Occipital lobe (tissue), 2 donors: Measurements from ENCODE around the gene FADS3. TPM values are rescaled to one million over a fixed set of nuclear protein-coding genes. Genes with fewer than 3 reads are reported as not detected.

ENCODE experiments used
- DNase-seq: peaks from one replicate; lab custom pipeline; 2025; lab: John Stamatoyannopoulos, UW
- total RNA-seq: library from RNA; depleted of rRNA; stranded (reverse); fragments of >200 nt; gene quantifications from one replicate; pipeline ENCODE4 v1.2.3, GENCODE V29; 2014

The FADS3 gene
- total RNA-seq, 1 donor from 2014 or later: 34.0 TPM

DNA sequence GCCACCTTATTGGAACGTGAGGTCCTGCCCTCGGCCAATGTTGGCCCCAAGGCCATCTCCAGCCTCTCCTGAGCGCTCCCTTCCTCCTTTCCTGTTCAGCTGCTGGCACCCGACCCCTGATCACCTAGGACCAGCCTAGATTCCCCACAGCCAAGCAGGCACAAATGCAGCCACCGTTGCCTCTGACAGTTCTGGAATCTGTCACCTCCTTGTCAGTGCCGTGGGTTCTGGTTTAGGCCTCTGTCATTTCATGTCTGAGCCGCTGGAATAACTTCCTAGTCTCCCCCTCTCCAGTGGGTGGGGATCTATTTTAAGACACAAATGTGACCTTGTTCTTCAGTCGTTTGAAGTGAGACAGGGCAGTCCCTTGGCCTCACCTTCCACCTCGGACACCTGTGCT is 29.7 kb downstream of the FADS3 start:
- DNase-seq: no peak

DNA sequence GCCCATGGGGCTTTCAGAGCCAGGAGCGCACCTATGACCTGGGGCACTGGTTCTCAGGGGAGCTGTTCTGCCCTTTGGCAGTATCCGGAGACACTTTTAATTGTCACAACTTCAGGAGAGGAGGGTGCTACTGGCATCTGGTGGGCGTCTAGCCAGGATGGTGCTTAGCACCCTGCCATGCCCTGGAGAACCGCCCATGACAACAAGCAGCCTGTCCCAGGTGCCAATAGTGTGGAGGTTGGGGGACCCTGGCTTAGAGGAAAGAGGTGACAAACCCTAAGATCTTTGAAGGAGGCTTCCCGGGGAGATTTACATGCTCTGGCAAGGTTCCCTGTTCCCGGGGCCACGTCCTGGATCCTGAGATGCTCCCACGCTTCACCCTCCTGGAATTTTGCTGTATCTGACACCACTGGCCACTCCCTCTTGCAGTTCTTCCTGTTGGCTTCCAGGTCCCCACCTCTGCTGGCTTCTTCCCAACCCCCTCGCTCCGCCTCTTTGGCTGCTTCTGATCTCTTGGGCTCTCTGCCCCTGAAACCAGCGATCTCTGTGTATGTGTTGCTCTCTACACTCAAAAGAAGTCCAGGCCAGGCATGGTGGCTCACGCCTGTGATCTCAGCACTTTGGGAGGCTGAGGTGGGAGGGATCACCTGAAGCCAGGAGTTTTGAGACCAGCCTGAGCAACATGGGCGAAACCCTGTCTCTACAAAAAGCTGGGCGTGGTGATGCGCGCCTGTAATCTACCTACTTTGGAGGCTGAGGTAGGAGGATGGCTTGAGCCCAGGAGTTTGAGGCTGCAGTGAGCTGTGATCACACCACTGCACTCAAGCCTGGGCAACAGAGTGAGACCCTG is 31.1 kb downstream of the FADS3 start:
- no peak for DNase-seq

DNA sequence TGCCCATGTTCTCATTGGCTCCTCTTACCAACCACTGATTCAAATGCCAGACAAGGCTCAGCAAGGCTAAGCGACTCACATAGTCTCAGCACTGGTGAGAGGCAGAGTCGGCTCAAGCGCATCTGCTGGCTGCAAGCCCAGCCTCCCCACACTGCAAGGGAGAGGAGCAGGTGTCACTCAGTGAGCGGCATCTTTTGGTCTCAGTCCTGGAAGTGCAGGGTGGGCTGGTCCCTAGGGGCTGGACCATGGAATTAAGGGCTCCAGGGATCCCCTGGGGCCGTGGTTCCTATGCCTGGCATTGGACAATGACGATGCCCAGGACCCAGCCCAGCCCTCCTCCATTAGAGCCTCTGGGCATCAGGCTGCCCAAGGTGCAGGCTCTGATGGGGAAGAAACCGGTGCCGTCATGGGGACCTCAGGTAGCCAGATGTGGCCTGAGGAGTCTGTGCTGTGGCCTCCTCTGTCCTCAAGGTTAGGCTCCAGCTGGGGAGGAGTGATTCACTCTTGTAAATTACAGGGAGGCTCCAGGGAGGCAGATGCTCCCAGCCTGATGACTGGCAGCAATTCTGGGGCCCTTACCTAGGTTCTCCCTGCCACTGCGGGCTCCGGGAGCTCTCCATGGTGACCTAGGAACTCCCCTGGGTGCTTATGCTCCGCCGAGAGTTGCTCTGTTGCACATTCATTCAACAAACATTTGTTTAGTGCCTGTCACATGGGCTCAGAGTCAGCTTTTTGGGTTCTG is 35.2 kb downstream of the FADS3 start:
- DNase-seq: no peak

DNA sequence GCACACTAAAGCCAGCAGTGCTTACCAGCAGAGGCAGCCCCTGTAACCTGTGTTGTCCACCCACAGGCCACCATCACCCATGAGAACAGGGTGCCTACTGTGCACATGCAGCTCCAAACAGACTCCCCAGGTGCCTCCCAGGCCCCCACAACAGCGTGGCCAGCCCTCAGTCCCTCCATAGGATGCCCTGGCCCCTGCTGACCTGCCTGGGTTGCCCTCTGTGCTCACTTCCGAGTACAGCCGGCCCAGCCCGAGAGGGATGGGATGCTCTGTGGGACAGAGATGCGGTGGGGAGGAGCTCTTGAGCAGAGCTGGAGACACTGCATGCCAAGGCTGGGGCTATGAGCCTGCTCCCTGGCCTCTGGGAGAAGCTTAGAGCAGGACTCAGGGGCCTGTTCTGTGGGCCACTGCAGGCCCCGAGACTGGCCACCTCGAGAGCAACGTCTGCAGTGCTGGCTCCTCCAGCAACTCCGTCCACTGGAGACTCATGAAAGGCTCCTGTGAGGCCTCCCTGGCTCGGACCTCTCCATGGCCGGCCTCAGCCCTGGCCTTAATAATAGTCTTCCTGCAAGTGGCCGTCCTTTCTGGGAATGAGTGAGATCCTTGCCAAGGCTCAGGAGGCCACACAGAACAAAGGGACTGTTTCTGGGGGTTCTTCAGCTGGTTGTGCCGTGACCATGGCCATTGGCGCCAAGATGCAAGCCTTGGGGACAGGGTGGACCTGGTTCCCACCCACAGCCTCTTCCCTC is 36.2 kb downstream of the FADS3 start:
- DNase-seq: no peak

DNA sequence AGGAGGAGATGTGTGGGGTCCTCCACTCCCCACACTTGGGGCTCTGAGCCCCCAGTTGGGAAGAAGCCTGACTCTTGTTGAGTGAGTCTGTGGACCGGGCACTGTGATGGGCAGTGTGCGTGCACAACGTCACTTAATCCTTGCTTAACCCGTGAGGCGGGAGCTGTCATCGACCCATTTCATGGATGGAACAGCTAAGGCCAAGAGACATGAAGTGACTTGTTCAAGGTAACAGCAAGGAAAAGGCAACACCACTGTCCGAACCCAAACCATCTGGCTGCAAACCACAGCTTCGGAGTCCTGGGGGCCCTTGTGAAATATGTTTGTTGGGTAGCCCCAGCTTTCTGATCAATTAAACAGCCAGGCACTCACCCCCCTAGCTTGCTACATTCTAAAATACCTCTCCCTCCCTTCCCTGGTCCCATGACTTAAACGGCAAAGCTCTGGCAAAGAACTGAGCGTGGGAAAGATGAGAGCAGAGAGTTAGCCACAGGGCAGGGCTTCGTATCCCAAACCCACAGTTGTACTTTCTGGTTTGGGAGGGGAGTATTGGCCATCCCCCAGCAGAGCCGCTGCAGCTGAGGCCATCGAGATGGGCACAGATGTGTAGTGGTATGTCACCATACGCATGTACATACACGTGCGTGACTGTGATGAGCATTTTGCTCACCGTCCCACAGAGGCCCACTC is 37.0 kb downstream of the FADS3 start:
- no peak for DNase-seq

DNA sequence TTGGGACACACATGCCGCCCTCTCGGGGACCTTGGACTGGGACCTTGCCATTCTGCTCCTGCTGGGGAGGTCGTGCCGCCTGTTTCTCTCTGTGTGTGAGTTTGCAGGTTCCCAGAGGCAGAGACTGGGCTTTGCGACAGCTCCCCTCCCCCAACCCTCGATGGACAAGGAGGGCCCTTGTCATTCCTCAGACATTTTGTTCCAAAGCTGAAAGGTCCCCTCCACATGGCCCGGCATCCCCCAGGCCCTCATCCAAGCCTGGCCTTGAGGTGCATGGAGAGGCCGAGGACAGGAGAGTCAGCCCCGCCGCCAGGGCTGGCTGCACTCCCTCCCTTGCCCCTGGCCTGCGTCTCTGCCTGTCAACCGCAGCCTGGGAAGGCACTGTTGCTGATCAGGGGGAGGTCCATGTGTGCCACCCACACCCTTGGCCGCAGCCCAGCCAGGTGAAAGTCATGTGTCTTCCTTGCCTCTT is 37.6 kb downstream of the FADS3 start:
- no peak for DNase-seq

DNA sequence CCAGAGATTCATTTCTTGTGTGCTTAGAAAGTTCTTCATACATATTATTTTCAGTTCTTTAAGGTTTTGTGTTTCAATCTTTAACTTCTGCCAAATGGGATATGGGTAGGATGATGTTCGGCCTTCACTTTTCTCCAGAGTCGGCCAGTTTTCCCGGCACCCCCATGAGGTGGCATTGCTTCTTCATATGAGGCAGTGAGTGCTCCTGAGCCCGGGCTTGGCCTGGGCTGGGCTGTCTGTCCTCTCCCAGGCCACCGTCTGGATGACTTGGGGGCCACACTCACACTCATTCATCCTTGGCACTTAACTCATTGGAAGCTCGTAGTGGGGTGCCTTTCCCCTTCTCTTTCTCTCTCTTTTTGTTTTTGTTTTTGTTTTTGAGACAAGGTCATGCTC is 39.4 kb downstream of the FADS3 start:
- no peak for DNase-seq

DNA sequence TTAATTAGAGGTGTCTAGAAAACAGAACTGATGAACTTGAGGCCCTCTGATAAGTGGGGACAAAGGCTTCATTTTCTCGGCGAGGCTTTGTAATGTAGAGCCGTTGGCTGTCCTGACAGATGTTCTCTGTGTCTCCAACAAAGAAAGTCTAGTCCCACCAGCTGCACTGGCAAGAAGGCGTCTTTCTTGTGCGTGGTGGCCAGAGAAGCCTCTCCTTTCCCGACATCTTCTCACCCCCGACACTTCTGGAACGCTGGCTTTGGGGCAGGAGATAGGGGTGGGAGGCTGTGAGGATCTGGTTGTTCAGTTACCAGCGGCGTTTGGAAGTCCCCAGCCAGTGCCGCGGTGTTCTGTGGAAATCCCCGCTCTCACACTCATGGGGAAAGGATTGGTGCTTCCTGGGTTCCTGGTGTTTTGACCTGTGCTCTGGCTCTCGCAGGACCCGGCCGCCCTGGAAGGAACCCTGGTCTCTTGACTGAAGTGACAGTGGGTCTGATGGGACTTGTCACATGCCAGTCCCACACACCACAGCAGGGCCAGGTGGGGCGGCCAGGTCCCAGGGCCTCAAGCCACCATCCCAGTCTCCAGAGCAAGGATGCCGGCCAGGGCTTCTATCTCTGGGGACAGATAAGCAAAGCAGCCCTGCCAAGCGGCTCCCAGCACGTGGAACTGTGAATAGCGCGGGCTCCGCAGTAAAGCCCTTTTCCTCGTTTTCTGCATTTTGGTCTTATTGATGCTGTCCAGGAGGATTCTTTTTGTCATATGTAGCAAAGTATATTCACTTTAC is 40.0 kb downstream of the FADS3 start:
- DNase-seq: no peak

DNA sequence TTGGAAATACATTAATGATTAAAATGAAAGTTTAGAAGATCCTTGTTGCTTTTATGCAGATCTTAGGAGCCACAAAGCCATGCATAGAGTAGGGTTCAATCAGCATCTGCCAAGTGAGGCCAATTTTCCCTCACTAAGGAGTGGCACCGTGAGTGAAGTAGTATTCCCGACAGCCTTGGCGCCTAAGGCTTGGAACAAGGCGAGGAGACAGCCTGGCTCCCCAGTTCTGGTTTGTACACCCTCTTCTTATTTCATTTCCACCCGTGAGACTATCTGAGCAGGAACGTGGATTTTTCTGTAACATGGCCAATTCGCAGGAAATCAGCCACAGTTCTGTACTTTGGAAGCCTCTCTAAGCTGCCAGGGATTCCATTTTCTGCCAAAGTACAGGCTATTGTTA is 40.7 kb downstream of the FADS3 start:
- no peak for DNase-seq

DNA sequence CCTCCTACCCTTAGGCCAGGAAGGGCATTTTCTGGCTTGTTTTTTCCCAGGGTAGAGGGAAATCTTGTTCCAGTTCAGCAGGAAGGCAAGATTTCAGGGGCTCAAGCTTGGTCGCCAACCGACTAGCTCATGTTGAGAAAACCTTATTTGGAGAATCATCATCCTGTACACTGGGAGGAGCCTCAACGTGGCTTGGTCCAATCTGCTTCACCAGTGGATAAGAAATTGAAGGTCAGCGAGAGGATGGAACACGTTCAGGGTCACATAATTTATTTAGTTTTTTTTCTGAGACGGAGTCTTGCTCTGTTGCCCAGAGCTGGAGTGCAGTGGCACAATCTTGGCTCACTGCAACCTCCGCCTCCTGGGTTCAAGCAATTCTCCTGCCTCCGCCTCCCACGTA is 42.7 kb downstream of the FADS3 start:
- DNase-seq: no peak

DNA sequence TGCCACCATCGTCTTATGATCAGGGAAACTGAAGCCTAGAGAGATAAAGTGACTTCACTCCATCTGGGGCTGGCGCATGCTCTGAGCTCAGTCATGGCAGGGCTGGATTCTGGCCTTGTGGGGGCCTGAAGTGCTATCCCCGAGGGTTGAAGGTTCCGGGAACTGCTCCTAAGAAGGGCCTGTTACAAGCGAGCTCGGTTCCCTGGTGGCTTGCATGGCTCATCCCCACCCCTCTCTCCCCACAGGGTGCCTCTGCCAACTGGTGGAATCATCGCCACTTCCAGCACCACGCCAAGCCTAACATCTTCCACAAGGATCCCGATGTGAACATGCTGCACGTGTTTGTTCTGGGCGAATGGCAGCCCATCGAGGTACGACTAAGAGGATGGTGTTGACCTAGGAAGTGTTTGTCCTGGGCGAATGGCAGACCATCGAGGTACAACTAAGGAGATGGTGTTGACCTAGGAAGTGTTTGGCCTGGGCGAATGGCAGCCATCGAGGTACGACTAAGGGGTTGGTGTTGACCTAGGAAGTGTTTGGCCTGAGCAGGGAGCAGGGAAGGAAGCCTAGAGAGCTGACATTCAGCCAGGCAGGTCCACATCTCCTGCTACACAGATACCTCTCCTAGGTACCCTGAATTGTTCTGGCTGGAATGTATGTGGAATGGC is 43.3 kb downstream of the FADS3 start:
- no peak for DNase-seq

DNA sequence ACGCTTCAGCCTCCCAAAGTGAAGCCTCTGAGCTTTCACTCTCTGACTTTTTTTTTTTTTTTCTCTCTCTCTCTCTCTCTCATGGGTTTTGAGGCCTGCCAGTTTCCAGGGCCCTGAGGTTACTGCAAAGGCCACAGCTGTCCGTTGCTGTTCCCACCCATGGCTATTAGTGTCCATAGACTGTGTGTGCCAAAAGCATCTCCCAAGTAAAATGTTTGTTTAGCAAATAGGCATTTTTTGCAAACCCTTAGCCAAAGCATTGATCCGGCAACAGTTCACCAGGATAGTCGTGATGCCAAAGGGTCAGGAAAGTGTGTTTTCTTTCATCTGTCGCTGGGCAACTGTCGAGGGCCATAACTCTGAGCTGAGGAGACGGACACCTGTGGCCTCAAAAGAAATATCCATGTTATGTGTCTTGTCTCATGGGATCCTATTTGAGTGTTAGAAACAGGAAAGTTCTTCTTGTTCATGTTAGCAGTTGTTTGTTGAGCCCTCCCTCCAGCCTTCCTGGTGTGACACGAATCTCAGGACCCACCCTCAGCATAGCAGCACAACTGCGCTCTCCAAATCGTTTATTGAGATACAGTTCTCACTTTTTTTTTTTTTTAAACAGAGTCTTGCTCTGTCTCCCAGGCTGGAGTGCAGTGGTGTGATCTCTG is 44.9 kb downstream of the FADS3 start:
- no peak for DNase-seq

DNA sequence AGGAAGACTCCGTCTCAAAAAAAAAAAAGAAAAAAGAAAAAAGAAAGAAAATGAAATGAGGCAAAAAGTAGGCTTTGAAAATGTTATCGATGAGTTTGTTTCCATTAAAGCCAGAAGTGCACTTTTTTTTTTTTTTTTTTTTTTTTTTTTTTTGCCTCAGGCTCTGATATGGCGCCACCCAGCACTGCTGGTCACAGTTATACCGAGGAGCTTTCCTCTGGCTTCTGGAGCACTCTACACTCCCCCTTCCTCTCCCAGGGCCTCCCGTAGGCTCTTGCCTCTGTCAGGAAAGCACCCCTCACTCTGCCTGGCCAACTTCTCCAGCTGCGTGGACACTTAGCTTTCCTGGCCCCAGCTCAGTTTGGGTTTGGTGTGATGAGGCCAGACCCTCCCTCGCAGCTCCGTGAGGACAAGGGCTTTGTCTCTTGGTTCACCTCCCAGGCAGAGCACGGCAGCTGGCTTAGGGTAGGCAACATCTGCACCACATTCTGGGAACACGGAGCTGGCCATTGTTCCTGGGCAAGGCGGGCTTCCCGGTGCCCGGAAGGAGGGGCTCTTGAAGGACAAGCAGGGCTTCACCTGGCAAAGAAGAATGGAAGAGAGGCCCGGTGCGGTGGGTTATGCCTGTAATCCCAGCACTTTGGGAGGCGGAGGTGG is 46.3 kb downstream of the FADS3 start:
- no peak for DNase-seq

DNA sequence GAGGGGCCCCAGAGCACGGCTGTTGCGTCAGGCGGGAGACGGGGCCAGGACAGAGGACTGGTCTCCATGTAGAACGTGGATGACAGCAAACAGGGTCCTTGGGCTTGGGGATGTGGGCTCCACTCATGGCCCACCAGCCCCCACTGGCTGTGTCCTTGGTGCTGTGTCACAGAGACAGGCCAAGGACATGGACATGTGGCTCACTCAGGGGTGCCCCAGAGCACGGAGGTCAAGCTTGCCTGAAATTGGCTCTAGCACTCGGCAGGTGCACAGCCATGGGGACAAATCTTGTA is 48.9 kb downstream of the FADS3 start:
- no peak for DNase-seq

DNA sequence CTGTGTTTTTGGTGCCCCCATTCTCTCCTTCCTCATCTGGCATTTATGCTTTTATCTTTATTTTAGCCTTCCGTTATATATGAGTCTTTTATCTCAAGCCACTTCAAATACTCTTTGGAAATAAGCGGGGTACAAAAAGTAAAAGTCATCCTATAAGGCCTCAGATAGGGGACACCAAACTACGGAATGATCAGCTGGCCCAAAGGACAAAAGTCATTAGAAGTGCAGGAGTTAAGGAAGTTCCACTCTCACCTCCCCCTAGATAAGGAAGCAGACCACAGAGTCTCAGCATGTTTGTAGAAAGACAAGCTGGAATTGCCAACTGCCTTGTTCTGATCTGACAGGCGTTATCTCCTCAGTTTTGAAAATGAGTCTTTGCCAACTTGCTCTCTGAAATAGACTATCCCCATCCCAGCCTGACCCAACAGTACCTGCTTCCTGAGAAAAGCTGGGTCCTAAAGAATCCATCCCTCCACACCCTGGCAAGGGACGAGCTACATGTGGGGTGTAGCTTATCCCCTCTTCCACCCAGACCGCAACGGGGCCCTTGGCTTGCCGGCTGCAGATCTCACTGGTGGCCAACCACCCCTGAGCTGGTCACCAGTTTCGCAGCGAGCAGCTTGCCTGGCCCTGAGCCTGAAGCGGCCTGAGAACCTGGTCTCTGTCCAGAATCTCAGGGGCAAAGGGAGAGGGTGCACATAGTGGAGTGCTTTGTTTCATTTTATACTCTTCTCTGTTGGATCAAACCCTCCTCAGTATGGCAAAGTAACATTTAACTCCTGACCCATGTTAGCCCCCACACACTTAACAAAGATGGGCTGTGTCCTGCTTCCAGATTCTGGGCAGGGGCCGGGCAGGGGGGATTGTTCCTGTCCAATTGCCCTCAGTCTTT is 49.5 kb downstream of the FADS3 start:
- DNase-seq: no peak

DNA sequence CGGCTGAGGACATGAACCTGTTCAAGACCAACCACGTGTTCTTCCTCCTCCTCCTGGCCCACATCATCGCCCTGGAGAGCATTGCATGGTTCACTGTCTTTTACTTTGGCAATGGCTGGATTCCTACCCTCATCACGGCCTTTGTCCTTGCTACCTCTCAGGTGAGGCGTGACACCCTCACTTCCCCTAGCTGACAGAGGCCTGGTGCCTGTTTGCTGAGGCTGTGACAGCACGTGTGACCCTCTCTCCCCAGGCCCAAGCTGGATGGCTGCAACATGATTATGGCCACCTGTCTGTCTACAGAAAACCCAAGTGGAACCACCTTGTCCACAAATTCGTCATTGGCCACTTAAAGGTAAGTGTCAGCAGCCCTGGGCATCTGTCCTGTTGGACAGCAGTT is 51.0 kb downstream of the FADS3 start:
- no peak for DNase-seq

DNA sequence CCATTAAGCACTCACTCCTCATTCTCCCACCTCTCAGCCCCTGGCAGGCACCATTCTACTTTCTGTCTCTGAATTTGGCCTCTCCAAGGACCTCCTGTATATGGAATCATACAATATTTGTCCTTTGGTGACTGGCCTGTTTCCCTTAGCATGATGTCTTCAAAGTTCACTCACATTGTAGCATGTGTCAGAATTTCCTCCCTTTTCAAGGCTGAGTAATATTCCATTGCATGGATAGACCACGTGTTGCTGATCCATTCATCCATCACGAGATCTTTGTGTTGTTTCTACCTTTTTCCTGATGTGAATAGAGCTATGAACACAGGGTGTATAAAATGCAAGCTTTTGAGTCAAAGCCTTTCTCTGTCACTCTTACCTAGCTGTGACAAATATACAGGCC is 51.6 kb downstream of the FADS3 start:
- DNase-seq: no peak

DNA sequence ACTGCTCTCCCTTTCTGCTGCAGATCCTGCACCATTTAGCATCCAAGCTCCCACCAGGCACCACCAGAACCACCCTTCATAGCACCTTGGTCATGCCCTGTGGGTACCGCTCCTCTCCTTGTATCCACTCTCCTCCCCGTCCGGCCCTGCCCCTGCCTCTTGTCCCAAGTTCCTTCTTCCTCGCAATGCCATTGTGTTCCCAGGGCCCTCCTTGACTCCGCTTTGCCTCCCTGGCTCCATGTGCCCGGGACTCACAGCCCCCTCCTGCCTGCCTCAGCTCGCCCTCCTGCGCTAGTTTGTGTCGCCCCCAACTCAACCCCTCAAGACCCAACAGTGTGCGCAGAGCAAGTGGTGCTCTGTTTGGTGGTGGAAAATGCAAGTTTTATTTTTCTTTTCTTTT is 52.4 kb downstream of the FADS3 start:
- DNase-seq: no peak
